Mesenchymal stem cell (in vitro differentiated cells and primary cell): ENCODE data around the gene VIP.

Experiments used
- DNase-seq: peaks from one replicate; pipeline ENCODE4 v3.0.0-alpha.2; 2013
- H2AFZ ChIP-seq: one replicate; pipeline ENCODE4 v1.6.1; 2013; ENCODE audit warnings: low read depth, mild to moderate bottlenecking, control low read depth, inconsistent platforms, low read length, moderate library complexity
- H2AK5ac ChIP-seq: 2 replicates; pipeline ENCODE4 v1.6.1; 2013; ENCODE audit warnings: low read length, moderate library complexity, mild to moderate bottlenecking, inconsistent platforms; ENCODE audit not compliant: severe bottlenecking
- H2BK120ac ChIP-seq: one replicate; pipeline ENCODE4 v1.6.1; 2013; ENCODE audit warnings: low read depth, mild to moderate bottlenecking, inconsistent platforms, low read length, moderate library complexity
- H2BK12ac ChIP-seq, 2 experiments: one replicate each; pipeline ENCODE4 v1.6.1; 2013; ENCODE audit warnings: inconsistent platforms in 2 of 2, low read length in 2 of 2, mild to moderate bottlenecking in 2 of 2, moderate library complexity in 2 of 2, control low read depth in 1 of 2
- H2BK15ac ChIP-seq: one replicate; pipeline ENCODE4 v1.6.1; 2013; ENCODE audit warnings: mild to moderate bottlenecking, low read depth, inconsistent platforms; ENCODE audit not compliant: poor library complexity, severe bottlenecking
- H2BK5ac ChIP-seq: 2 replicates; pipeline ENCODE4 v1.6.1; 2013; ENCODE audit warnings: low read depth, mild to moderate bottlenecking, low read length, control low read depth, inconsistent platforms; ENCODE audit not compliant: poor library complexity, severe bottlenecking
- H3K14ac ChIP-seq, 2 experiments: one replicate each; pipeline ENCODE4 v1.6.1; 2013; ENCODE audit warnings: inconsistent platforms in 2 of 2, low read length in 2 of 2, control low read depth in 1 of 2, mild to moderate bottlenecking in 1 of 2, moderate library complexity in 1 of 2
- H3K18ac ChIP-seq, 2 experiments: one replicate each; pipeline ENCODE4 v1.6.1; 2013; ENCODE audit warnings: inconsistent platforms in 2 of 2, low read length in 2 of 2, control low read depth in 1 of 2, low read depth in 1 of 2, mild to moderate bottlenecking in 1 of 2
- H3K23ac ChIP-seq, 2 experiments: one replicate each; pipeline ENCODE4 v1.6.1; 2013; ENCODE audit warnings: inconsistent platforms in 2 of 2, low read length in 2 of 2, mild to moderate bottlenecking in 2 of 2, moderate library complexity in 2 of 2, control low read depth in 1 of 2
- H3K27ac ChIP-seq: 2 replicates; pipeline ENCODE4 v1.5.1; 2013; ENCODE audit warnings: mild to moderate bottlenecking, moderate library complexity, low read length, control low read depth, inconsistent platforms; ENCODE audit not compliant: poor library complexity, severe bottlenecking
- H3K27me3 ChIP-seq, 2 experiments: 2 replicates each; pipeline versions ENCODE4 v1.6.1 to v1.7.0; 2013; ENCODE audit warnings: low read length in 2 of 2, mild to moderate bottlenecking in 2 of 2, moderate library complexity in 2 of 2, control low read depth in 1 of 2, inconsistent platforms in 1 of 2; ENCODE audit not compliant: control insufficient read depth in 1 of 2, insufficient read depth in 1 of 2
- H3K36me3 ChIP-seq, 2 experiments: 2 replicates each; pipeline versions ENCODE4 v1.6.1 to v1.7.0; 2013; ENCODE audit warnings: low read length in 2 of 2, control low read depth in 1 of 2, inconsistent platforms in 1 of 2, low read depth in 1 of 2, mild to moderate bottlenecking in 1 of 2; ENCODE audit not compliant: insufficient read depth in 2 of 2, control insufficient read depth in 1 of 2
- H3K4ac ChIP-seq, 2 experiments: one replicate each; pipeline ENCODE4 v1.6.1; 2013; ENCODE audit warnings: inconsistent platforms in 2 of 2, low read length in 2 of 2, mild to moderate bottlenecking in 2 of 2, moderate library complexity in 2 of 2, control low read depth in 1 of 2, low read depth in 1 of 2
- H3K4me1 ChIP-seq: 2 replicates; pipeline ENCODE4 v1.6.1; 2013; ENCODE audit warnings: low read depth, low read length, control low read depth; ENCODE audit not compliant: control insufficient read depth, insufficient read depth
- H3K4me2 ChIP-seq: 2 replicates; pipeline ENCODE4 v1.6.1; 2013; ENCODE audit warnings: low read length, mild to moderate bottlenecking, inconsistent platforms; ENCODE audit not compliant: poor library complexity, severe bottlenecking
- H3K4me3 ChIP-seq, 2 experiments: 2 replicates each; pipeline versions ENCODE4 v1.5.1 to v1.7.0; 2013; ENCODE audit warnings: low read length in 2 of 2, mild to moderate bottlenecking in 2 of 2, control low read depth in 1 of 2, low read depth in 1 of 2; ENCODE audit not compliant: insufficient read depth in 1 of 2
- H3K79me1 ChIP-seq: replicated peaks from 2 replicates; pipeline ENCODE4 v1.6.1; 2013; ENCODE audit warnings: mild to moderate bottlenecking, control low read depth, low read length, inconsistent platforms; ENCODE audit not compliant: poor library complexity, severe bottlenecking
- H3K9ac ChIP-seq: 2 replicates; pipeline ENCODE4 v1.7.0; 2013; ENCODE audit warnings: mild to moderate bottlenecking, low read length, moderate library complexity
- H3K9me3 ChIP-seq: 2 replicates; pipeline ENCODE4 v1.7.0; 2013; ENCODE audit warnings: mild to moderate bottlenecking, low read length; ENCODE audit not compliant: control insufficient read depth
- H4K8ac ChIP-seq: one replicate; pipeline ENCODE4 v1.6.1; 2013; ENCODE audit warnings: inconsistent platforms, mild to moderate bottlenecking, low read length, moderate library complexity
- H4K91ac ChIP-seq: one replicate; pipeline ENCODE4 v1.6.1; 2013; ENCODE audit warnings: mild to moderate bottlenecking, low read length, inconsistent platforms
- WGBS: methylation state at CpG from one replicate; pipeline ENCODE4 v1.1.7; 2013; ENCODE audit warnings: mixed read lengths; 5-methylcytosine and 5-hydroxymethylcytosine counted together

VIP gene

GRCh38 chr6:152723398-152723797 lies 27.2 kb upstream of the VIP start:
- Histone ChIP-seq H3K9ac (peak overlapping the region; percentile 40), H3K9me3 (no peaks in the 10 kb centered on the region), H2AK5ac (no peak overlapping the region), H3K27me3 (no peaks in the 10 kb centered on the region), H2BK5ac (no peak overlapping the region), H3K4me3 (no peak overlapping the region), H2BK15ac (no peak overlapping the region), H3K14ac (no peak overlapping the region), H2BK12ac (no peak overlapping the region), H4K91ac (no peak overlapping the region), H3K4ac (no peak overlapping the region), H3K27ac (no peak overlapping the region), H3K23ac (no peak overlapping the region), H3K79me1 (no peaks in the 10 kb centered on the region), H2AFZ (no peak overlapping the region), H3K18ac (no peak overlapping the region), H3K4me2 (no peak overlapping the region), H4K8ac (peak overlapping the region; percentile 51), H2BK120ac (no peak overlapping the region), H3K4me1 (no peaks in the 10 kb centered on the region), H3K36me3 (no peaks in the 10 kb centered on the region)
- WGBS: 31% methylated on average over 1 of the region's 1 CpG
- no peak for DNase-seq

GRCh38 chr6:152726313-152726712 lies 24.3 kb upstream of the VIP start:
- DNase-seq: no peak
- no peak overlapping the region for H2BK120ac ChIP-seq
- no peak overlapping the region for H3K27ac ChIP-seq
- H2BK12ac ChIP-seq: no peak overlapping the region
- no peaks in the 10 kb centered on the region for H3K27me3 ChIP-seq
- H3K79me1 ChIP-seq: no peaks in the 10 kb centered on the region
- H4K8ac ChIP-seq: no peak overlapping the region
- 63% methylated on average over 4 of the region's 4 CpGs for whole genome bisulfite sequencing
- H3K18ac ChIP-seq: no peak overlapping the region
- H3K9me3 ChIP-seq: no peaks in the 10 kb centered on the region
- no peaks in the 10 kb centered on the region for H3K36me3 ChIP-seq
- no peak overlapping the region for H2AK5ac ChIP-seq
- H3K9ac ChIP-seq: no peak overlapping the region
- H3K23ac ChIP-seq: no peak overlapping the region
- no peaks in the 10 kb centered on the region for H3K4me1 ChIP-seq
- no peak overlapping the region for H3K14ac ChIP-seq
- no peak overlapping the region for H2BK5ac ChIP-seq
- H2BK15ac ChIP-seq: no peak overlapping the region
- H3K4ac ChIP-seq: no peak overlapping the region
- H3K4me3 ChIP-seq: no peak overlapping the region
- no peak overlapping the region for H2AFZ ChIP-seq
- H4K91ac ChIP-seq: no peak overlapping the region
- H3K4me2 ChIP-seq: no peak overlapping the region

GRCh38 chr6:152727507-152727906 lies 23.1 kb upstream of the VIP start:
- H2AFZ ChIP-seq: no peak overlapping the region
- H3K27ac ChIP-seq: no peak overlapping the region
- 95% methylated on average over 3 of the region's 3 CpGs for WGBS
- no peak overlapping the region for H2BK12ac ChIP-seq
- H3K27me3 ChIP-seq: no peaks in the 10 kb centered on the region
- H3K4ac ChIP-seq: no peak overlapping the region
- H3K9me3 ChIP-seq: peaks cover under 1% of the 10 kb centered on the region
- no peaks in the 10 kb centered on the region for H3K36me3 ChIP-seq
- H2AK5ac ChIP-seq: no peak overlapping the region
- no peak overlapping the region for H4K91ac ChIP-seq
- H2BK120ac ChIP-seq: no peak overlapping the region
- no peak overlapping the region for H3K4me3 ChIP-seq
- DNase-seq: no peak
- no peaks in the 10 kb centered on the region for H3K79me1 ChIP-seq
- H4K8ac ChIP-seq: no peak overlapping the region
- H2BK5ac ChIP-seq: no peak overlapping the region
- no peaks in the 10 kb centered on the region for H3K4me1 ChIP-seq
- no peak overlapping the region for H3K9ac ChIP-seq
- H3K18ac ChIP-seq: no peak overlapping the region
- no peak overlapping the region for H3K23ac ChIP-seq
- no peak overlapping the region for H3K14ac ChIP-seq
- H2BK15ac ChIP-seq: no peak overlapping the region
- H3K4me2 ChIP-seq: no peak overlapping the region

GRCh38 chr6:152734630-152735029 lies 16.0 kb upstream of the VIP start:
- H3K27ac ChIP-seq: no peak overlapping the region
- WGBS: 77% methylated on average over 2 of the region's 2 CpGs
- no peak overlapping the region for H4K91ac ChIP-seq
- H3K18ac ChIP-seq: no peak overlapping the region
- H3K23ac ChIP-seq: no peak overlapping the region
- H3K4me2 ChIP-seq: no peak overlapping the region
- H2AFZ ChIP-seq: no peak overlapping the region
- no peak overlapping the region for H3K14ac ChIP-seq
- H2BK5ac ChIP-seq: no peak overlapping the region
- no peak overlapping the region for H2AK5ac ChIP-seq
- no peak overlapping the region for H2BK15ac ChIP-seq
- no peaks in the 10 kb centered on the region for H3K79me1 ChIP-seq
- no peak overlapping the region for H3K4me3 ChIP-seq
- H2BK120ac ChIP-seq: no peak overlapping the region
- peaks cover 12% of the 10 kb centered on the region for H3K9me3 ChIP-seq
- no peak overlapping the region for H4K8ac ChIP-seq
- no peak for DNase-seq
- no peak overlapping the region for H2BK12ac ChIP-seq
- no peaks in the 10 kb centered on the region for H3K36me3 ChIP-seq
- H3K27me3 ChIP-seq: no peaks in the 10 kb centered on the region
- no peaks in the 10 kb centered on the region for H3K4me1 ChIP-seq
- no peak overlapping the region for H3K9ac ChIP-seq
- H3K4ac ChIP-seq: no peak overlapping the region
